HG02798 (cell line): ENCODE results near the gene TUFT1.
A peak's percentile ranks its signal among the peaks of the same experiment; 100 is the strongest.
"Not testable (repeated sequence)": the region's sequence is repeated elsewhere in the genome, so short reads cannot be mapped to it uniquely, and the experiment has no call there.

ENCODE experiments used
- ATAC-seq: cut with Tn5 transposase; IDR thresholded peaks from one replicate; pipeline ENCODE4 v1.9.1; 2021; ENCODE audit warnings: mild to moderate bottlenecking; ENCODE audit not compliant: unreplicated experiment, poor library complexity

TUFT1 gene

DNA sequence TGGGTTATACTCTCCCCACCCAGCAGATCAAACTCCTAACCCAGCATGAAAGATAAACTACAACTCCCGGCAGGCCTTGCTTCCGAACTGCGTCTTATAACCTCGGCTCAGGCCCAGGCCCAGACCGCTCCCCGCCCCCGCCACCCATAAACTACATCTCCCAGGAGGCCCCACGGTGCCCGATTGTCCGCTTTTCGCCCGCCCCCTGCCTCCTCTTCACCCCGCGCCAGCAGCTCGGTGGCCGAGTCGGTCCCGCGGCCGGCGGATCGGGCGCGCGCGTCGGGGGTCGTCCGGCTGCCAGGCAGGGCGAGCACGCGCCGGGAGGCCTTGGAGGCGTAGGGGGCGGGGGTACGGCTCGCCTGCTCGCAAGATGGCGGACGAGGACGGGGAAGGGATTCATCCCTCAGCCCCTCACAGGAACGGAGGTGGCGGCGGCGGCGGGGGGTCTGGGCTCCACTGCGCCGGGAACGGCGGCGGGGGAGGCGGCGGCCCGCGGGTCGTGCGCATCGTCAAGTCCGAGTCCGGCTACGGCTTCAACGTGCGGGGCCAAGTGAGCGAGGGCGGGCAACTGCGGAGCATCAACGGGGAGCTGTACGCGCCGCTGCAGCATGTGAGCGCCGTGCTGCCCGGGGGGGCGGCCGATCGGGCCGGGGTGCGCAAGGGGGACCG lies 71.9 kb downstream of the TUFT1 start, which contains the start of gene SNX27:
Gene SNX27 (plus strand): TSS at position 219 of the 669 bp plus-strand sequence. CDS start 152 bp downstream, at position 371.
- peak; percentile 94 for ATAC-seq

DNA sequence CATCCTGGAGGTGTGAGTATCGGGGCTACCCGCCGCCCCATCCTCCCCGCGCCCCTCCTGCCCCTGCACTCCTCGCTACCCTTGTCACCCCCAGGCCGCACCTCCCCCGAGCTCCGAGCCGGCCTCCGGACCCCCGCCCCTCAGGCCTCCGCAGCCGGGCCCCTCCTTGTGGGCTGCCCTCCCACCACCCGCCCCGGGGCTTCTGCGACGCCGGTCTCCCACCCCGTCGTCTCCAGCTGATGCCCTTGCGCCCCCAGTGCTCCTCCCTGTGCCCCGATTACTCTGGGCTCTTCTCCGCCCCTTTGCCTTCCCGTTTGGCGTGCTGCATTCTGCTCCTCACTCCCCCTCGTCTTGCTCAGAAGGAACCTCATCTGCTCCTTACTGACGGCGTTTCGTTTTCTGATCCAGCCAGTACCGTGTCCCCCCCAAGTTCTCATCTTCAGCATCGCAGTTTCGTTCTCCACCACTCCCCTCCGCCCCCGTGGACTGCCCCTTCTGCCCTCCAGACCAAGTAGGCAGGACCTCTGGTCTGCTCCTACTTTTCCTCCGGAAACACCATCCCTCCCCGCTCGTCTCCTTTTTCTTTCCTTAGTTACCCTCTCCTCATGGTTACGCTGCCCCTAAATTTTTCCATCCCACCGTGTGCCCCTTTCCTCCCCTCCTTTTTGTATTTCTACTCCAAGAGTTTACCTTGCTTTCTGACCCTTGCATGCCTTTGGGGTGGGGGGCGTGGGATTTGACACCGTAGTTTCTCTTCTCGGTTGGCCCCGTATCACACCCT lies 72.6 kb downstream of the TUFT1 start:
- ATAC-seq: peak; percentile 1

DNA sequence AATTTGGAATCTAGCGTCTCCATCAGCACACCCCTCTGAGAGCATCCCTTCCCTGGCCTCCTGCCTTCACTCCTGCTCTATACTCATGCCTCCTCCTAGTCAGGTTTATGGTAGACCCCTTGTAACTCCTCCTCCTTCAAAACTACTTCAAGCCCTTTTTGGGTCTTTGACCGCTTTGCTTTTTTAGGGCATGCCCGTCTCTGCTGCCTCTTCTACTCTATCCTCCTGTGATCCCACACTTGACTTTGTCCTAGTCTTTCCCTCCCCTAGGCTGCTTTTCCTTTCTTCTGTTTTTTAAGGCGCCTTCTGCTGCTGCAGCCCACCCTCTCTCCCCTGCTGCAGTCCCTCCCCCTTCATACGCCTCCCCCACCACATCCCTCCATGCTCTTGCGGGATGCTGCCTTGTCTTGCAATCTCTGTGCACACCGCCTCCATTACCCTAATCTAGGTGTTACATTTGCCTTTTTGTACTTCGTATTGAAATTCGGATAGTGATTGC lies 73.2 kb downstream of the TUFT1 start:
- ATAC-seq: no peak

DNA sequence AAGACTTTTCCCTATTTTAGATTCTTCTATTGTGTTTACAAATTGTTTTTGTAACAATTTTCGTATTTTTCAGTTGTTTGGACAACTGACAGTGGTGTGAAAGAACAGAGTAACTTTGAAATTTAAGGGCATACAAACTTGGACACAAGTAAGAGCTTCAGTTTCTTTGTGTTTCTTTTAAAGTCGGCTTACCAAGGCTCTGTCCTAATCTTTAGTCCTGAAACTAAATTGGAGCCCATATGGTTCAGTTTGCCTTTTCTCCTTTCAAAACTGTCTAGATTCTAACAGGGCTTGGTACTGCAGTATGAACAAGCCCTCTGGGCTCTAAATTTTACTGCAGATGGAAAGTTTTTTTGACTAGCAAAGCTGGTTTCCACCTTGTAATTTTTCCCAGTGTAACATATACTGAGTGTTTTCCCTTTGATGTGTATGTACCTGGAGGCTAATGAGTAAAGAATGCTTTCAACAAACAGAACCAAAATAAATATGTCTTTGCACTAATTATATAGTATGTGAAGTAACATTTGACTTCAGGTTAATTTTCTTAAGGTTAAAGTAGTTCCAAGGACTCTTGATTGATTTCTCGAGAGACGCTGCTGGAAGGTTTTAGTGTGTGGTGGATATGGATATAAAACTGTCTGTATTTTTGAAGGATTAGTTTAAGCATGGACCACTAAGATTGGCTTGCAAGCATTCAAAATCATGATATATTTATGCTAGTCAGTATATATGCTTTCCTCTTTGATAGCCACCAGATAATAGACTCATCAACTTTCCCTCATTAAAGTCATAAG lies 75.8 kb downstream of the TUFT1 start:
- no peak for ATAC-seq

DNA sequence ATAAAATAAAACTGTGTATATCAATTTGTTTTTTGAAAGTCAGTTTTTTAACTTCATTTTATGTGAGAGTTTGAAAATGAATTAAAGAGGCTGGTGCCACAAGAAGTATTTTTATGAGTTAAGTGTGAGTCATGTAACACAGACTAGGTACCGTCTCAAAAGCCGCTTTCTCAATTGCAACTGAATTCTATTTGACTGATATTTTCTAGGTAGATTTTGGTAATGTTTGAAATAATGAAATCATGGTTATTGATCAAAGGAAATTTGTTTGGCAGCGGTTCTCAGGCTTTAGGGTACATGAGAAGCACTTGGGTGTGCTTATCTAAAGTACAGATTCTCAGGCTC lies 76.4 kb downstream of the TUFT1 start:
- ATAC-seq: no peak

DNA sequence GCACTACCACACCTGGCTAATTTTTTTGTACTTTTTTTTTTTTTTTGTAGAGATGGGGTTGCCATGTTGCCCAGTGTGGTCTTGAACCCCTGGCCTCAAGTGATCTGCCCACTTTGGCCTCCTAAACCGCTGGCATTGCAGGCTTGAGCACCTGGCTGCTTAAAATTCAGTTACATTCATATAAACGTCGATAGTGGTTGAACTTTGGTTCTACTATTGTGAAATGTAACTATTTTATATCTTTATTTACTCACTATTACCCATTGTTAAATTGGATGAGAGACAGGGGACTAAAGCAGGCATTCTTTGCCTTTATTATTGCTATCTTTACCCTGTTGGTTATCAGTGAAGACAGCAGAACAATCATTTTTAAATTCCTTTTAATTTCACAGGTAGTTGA lies 77.9 kb downstream of the TUFT1 start:
- ATAC-seq: no peak

DNA sequence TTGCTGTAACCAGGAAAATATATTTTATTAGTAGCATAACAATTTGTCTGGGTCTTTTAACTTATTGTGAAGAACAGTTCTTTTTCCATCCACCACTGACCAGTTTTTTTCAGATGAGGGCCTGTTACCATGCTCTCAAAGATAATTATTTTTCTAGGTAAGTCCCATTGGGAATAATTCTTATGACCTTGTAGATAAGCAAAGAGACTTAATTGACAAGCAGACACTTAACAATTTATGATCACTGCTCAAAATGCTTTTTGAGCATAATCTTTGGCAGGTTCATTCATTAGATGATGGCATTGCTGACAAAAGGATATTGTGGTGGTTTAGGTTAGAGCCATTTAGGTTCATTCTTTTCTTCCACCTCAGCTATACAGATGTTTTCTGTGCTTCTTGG lies 78.4 kb downstream of the TUFT1 start:
- ATAC-seq: no peak

DNA sequence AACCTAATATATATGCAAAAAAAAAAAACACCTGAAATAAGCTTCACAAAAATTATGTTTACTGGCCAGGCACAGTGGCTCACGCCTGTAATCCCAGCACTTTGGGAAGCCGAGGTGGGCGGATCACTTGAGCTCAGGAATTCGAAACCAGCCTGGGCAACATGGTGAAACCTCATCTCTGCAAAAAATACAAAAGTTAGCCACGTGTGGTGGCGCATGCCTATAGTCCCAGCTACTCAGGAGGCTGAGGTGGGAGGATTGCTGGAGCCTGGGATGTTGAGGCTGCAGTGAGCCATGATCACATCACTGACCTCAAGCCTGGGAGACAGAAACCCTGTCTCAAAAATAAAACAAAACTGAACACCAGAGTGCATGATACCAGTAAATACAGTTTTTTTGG lies 78.9 kb downstream of the TUFT1 start:
- ATAC-seq: not testable (repeated sequence)

DNA sequence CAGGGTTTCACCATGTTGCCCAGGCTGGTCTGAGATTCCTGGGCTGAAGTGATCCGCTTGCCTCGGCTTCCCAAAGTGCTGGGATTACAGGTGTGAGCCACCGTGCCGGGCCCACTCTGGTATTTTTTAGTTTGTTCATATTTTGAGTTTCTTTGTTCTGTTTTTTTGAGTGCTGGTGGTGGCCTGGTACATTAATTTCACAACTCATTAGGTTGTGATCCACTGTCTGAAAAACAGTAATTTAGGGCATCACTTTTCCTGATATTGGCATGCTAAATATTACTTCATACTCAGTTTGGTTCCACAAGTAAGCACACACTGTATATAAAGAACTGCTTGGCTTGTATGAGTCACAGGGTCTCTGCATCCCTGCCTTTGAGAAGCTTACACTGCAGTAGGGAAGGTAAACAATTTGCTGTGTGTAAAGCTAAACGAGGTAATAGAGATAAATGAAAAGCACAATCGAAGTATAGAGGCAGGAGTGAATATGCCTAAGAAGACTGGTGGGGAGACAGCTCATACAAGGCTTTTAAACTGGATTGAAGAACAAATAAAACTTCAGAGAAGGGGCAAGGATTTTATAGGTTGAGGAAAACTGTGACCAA lies 79.5 kb downstream of the TUFT1 start:
- no peak for ATAC-seq

DNA sequence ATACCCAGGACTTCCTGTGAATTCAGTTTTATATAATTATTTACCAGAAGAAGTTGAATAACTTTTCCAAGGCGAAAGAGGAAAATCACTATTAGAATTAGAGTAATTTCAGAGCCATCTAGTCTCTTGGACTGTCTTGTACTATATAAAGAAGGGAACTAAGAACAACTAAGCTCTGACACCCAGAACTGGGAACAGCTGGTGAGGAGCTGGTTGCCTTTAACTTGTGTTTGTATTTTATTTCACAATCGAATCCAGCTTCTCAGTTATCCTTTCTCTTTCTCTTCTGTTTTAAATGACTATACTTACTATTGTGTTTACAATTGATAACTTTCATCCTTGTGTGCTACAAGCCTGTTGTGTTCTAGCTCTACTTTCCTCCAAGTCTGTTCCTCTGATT lies 80.2 kb downstream of the TUFT1 start:
- ATAC-seq: no peak

DNA sequence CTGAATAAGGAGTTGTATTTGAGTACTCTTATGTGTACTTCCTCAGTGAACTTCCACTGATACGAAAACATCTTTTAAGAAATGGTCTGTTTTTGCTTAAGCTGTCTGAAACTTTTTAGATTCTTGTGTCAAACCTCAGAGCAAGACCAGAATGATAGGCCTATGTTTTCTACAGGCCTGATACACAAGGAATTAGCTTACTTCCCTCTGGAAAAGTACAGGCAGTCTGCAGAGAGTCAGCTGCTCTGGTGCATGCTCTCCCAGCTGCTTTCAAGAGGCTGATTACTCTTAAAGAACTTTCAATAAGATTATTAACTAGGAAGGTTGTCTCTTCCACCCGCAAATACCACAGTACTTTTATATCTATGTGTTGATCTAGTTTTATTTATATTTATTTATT lies 81.2 kb downstream of the TUFT1 start:
- ATAC-seq: no peak

DNA sequence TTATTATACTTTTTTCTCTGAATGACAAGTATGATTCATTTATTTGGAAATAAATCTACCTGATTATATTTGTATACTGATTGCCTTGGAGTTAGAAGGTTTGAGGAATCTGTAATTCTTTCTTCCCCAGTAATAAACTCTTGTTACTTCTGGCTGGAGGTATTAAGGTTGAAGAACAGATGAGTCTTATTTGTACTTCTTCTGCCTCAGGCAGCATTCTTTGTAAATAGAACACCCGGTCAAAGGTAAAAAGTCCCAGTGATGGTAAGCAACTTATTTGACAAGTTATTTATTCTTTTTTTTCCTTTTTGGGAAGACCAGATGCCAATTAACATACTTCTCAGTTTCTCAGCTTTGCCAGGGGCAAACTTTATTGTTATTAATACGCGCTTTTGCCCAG lies 84.7 kb downstream of the TUFT1 start:
- no peak for ATAC-seq

DNA sequence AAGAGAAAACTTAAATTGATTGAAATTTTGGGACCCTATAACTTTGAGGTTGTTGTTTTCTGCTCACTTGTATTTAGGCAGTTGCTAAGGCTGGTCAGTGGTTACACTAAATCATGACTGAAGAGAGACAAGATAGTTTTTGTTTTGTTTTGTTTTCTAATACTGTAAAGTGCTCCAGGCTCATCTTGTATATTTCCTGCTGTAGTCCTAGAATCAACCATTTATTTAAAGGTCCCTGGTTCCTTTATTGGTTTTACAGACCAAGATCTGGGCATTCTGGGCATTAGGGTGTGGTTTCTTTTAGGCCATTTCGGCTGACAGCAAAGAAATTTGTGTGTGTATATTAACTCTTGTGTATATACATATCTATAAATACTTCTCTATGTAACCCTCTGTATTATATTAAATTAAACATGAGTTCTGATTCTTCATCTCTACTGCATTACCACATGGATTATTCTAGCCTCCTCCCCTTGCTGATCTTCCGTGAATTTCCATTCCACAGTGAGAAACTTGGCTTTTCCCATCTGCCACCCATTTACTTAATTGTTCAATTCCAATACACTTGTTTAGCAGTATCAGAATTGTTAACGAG lies 86.7 kb downstream of the TUFT1 start:
- no peak for ATAC-seq

DNA sequence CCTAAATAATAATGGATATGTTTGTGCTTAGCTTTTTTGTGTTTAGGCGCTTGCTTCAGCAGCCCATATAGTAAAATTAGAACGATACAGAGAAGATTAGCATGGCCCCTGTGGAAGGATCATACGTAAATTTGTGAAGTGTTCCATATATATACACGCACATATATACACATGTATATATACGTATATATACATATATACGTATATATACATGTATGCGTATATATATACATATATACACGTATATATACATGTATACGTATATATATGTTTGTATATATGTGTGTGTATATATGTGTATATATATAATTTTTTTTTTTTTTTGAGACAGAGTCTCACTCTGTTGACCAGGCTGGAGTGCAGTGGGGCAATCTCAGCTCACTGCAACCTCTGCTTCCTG lies 89.2 kb downstream of the TUFT1 start:
- ATAC-seq: no peak
